ENCODE results near the gene SMIM1.

Gene SMIM1

DNA sequence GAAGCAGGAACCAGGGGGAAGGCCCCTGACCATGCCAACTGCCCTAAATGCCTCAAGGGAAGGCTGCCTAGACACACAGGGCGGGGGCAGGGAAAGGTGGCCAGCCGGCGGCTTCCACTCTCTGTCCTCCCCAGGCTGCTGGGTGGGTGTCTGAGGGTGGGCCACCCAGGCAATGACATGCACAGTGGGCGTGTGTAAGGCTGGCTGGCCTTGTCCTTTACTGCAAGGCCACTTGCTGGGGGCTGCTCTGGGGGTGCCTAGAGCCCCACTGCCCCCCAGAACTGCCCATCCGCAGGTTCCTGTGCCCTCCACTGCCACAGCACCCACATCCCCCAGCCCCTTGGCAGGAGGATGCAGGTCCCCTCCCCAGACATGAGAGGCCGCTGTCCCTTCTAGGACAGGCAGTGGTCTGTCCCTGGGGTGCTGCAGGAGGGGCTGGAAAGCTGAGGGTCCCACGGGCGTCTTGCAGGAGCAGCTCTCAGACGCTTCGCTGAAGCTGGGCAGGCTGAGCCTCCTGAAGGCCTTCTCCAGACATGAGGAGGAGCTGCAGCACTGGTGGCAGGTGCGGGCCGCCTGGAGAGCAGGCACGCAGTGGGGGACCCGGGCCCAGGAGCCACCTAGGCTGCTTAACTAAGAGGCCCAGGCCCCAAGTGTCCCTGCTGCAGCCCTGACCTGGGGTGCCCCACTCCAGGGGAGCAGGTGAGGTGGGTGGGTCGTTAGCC, 10.2 kb upstream of the SMIM1 start:
- TF ChIP-seq, protein P1, sequence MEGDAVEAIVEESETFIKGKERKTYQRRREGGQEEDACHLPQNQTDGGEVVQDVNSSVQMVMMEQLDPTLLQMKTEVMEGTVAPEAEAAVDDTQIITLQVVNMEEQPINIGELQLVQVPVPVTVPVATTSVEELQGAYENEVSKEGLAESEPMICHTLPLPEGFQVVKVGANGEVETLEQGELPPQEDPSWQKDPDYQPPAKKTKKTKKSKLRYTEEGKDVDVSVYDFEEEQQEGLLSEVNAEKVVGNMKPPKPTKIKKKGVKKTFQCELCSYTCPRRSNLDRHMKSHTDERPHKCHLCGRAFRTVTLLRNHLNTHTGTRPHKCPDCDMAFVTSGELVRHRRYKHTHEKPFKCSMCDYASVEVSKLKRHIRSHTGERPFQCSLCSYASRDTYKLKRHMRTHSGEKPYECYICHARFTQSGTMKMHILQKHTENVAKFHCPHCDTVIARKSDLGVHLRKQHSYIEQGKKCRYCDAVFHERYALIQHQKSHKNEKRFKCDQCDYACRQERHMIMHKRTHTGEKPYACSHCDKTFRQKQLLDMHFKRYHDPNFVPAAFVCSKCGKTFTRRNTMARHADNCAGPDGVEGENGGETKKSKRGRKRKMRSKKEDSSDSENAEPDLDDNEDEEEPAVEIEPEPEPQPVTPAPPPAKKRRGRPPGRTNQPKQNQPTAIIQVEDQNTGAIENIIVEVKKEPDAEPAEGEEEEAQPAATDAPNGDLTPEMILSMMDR (IDR thresholded peaks at IDR 0.05; ENCODE audit: low read depth, low read length), result no peak
- DNase-seq (ENCODE audit: extremely low read depth, low read depth), result no peak

DNA sequence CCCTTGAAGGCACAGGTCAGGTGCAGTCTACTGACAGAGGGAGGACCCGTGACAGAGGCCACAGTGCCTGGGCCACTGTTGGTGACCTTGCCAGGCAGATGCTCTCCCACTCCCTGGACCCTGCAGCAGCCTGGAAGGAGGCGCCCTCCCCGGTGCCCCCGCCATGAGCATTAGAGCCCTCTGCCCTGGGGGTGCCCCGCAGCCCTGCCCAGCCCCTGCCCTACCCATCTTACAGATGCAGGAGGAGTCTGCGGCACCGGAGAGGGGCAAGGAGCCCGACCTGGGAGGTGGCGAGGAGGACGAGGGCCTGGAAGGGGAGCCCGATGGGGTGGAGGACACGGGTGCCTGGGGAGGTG, 9.7 kb upstream of the SMIM1 start:
- DNase-seq (ENCODE audit: extremely low read depth, low read depth), result no peak
- TF ChIP-seq, protein P1 (IDR thresholded peaks at IDR 0.05; ENCODE audit: low read depth, low read length), result no peak

DNA sequence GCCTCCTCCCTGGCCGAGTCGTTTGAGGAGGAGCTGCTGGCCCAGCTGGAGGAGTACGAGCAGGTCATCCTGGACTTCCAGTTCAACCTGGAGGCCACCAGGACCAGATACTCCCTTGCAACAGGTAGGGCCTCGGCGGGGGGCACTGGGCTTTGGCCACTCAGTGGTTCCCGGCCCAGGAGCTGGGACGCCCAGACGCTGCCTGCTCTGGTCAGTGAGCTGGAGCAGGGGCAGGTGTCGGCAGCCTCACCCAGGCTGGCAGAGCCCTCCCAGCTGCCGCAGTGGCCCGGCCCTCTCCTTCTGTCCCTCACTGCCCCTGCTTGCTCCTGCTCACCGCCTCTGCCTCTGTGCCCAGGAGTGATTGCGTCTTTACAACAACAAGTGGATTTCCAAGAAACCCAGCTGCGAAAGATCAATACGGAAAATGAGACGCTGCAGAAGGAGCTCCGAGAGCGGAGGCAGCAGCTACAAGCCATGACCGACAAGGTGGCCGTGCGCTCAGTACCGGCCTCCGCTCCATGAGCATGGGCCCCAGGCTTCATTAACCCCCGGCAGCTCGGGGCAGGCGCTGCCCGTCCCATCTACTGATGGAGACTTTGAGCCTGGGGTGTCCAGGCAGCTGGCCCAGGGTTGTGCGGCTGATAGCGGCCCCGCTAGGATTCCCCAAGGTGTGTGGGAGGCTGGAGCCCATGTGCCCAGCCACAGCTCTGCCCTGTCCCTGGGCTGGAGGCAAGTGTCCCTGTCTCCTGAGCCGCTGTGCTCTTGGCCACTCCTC, 9.0 kb upstream of the SMIM1 start:
- TF ChIP-seq, protein P1 (IDR thresholded peaks at IDR 0.05; ENCODE audit: low read depth, low read length), result no peak
- DNase-seq (ENCODE audit: extremely low read depth, low read depth), result no peak

DNA sequence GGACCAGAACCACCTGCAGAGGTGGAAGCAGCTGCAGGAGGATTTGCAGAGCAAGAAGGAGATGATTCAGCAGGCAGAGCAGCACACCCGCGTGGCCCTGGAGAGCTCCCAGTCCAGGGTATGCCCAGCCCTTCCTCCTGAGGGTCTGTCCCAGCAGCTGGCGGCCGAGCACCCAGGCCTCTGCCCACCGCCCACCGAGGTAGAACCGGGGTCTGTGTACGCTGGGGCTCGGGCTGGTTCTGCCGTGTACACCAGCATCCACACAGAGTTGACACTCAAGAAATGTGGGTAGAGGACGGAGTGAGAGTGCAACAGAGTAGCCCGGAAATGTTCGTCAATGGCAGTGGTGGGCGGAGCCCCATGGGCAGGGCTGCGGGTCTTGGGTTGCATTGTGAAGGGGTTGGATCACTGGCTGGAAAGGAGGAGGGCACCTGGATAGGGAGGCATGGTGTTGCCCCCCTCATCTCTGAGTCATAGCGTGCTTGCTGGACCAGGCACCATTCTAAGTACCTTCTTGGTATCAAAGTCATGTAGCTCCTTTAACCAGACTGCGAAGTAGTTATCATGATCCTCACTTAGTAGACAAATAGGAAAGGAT, 5.1 kb upstream of the SMIM1 start:
- DNase-seq (ENCODE audit: extremely low read depth, low read depth), result no peak
- TF ChIP-seq, protein P1 (IDR thresholded peaks at IDR 0.05; ENCODE audit: low read depth, low read length), result no peak

DNA sequence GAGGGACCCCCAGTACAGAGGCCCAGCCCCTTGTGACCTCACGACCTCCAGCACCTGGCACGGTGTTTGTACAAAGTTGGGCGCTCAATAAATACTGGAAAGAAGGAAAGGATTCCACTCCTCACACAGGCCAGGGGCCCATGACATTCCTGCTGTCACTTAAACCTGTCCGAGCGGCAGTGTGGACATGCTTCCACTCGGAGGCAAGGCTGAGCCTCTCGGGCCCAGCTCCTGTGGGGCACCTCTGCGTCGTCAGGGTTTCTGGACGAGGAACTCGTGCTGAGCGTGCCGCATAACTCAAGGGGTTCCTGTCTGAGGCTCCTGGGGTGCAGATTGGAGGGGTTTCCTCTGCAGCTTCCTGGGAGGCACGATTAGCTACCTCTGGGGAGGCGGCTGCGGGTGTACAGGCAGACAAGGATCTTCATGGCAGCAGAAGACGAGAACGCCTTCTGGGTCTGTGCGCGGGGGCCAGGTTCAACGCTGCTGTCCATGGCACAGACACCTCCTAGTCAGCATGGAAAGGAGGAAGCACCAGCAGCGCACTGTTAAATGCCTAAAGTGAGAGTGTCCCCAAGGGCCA, 3.6 kb upstream of the SMIM1 start:
- DNase-seq (ENCODE audit: extremely low read depth, low read depth), result no peak
- TF ChIP-seq, protein P1 (IDR thresholded peaks at IDR 0.05; ENCODE audit: low read depth, low read length), result no peak

DNA sequence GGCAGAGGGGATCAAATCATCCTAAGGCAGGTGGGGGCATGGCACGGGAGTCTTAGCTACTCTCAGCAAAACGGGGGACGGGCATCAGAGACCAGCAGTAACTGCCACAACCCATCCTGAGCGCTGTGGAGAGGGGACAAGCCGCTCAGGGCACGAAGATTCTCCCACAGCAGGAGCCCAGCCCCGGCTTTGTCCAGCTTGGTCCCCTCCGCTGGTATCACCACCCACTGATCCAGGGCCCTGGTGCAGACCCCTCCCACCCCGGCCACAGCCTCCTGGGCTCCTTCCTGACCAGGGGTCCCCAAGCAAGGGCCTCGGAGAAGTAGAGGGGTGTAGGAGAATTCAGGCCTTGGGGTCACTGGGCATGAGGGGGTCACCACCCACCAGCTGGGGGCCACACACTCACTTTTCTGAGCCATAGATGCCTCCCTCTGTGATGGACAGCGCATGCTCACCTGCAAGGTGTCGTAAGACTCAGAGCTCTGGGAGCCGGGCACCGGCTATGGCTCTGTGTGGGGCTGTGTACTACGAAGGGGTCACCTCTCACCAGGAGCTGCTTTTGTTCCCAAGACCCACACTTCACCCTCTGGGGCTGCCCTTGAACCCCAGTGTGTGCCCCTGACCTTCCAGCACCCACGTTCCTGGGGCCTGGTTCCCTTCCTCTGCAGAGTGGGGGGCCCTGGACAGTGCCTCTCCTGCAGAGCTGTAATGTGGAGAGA, 2.3 kb upstream of the SMIM1 start:
- DNase-seq (ENCODE audit: extremely low read depth, low read depth), result no peak
- TF ChIP-seq, protein P1 (IDR thresholded peaks at IDR 0.05; ENCODE audit: low read depth, low read length), result no peak
